ENCODE measurements around the gene TMEM218. TPM values are rescaled to one million over a fixed set of nuclear protein-coding genes. Genes with fewer than 3 reads are reported as not detected.

Gene TMEM218
- total RNA-seq, 1 donor from 2014 or later, result 11.9 TPM

- peaks cover 21% of the 10 kb centered on the region for H3K4me1 Mint-ChIP-seq (ENCODE audit: low read depth, unreplicated experiment)
- no peak overlapping the region for H3K27ac Mint-ChIP-seq (ENCODE audit: unreplicated experiment)
- Histone ChIP-seq H3K79me2 (ENCODE audit: insufficient read depth, low read length) (no peaks in the 10 kb centered on the region), H3K9ac (ENCODE audit: low read length) (no peak overlapping the region), H3K27ac (ENCODE audit: low read depth, low read length) (no peak overlapping the region), H3K9me3 (ENCODE audit: insufficient read depth, low read depth, low read length) (no peaks in the 10 kb centered on the region), H3K4me2 (ENCODE audit: low read length) (no peak overlapping the region), H2AFZ (ENCODE audit: low read depth, low read length) (no peak overlapping the region), H3K4me1 (ENCODE audit: insufficient read depth, low read length) (peaks cover 16% of the 10 kb centered on the region), H3K4me3 (ENCODE audit: insufficient read depth, low read depth, low read length) (no peak overlapping the region), H4K20me1 (ENCODE audit: insufficient read depth, low read length) (no peaks in the 10 kb centered on the region), H3K27me3 (ENCODE audit: insufficient read depth, low read length) (no peaks in the 10 kb centered on the region), H3K36me3 (ENCODE audit: insufficient read depth, low read length) (no peaks in the 10 kb centered on the region)
- H3K4me3 Mint-ChIP-seq (ENCODE audit: unreplicated experiment), result no peak overlapping the region
- H3K9me3 Mint-ChIP-seq (ENCODE audit: unreplicated experiment), result no peaks in the 10 kb centered on the region
- DNase-seq (ENCODE audit: low read depth), result no peak
- TF ChIP-seq EZH2 (IDR thresholded peaks at IDR 0.05; ENCODE audit: insufficient read depth, low read length), result no peak
- TF ChIP-seq CTCF (IDR thresholded peaks at IDR 0.05; ENCODE audit: insufficient read depth, low read depth, low read length), result no peak
- no peaks in the 10 kb centered on the region for H3K36me3 Mint-ChIP-seq (ENCODE audit: low read depth, unreplicated experiment)
- no peak for FAIRE-seq
- H3K27me3 Mint-ChIP-seq (ENCODE audit: low read depth, unreplicated experiment), result peaks cover 7% of the 10 kb centered on the region
These were observed 22.6 kb downstream of the TMEM218 start for GRCh38 chr11:125088576-125089455.

GRCh38 chr11:125088123-125088522 lies 23.3 kb downstream of the TMEM218 start:
- H3K4me2 ChIP-seq (ENCODE audit: low read length), result no peak overlapping the region
- no peaks in the 10 kb centered on the region for H3K36me3 Mint-ChIP-seq (ENCODE audit: low read depth, unreplicated experiment)
- FAIRE-seq (no peak), DNase-seq (ENCODE audit: low read depth) (no peak)
- H3K27me3 ChIP-seq (ENCODE audit: insufficient read depth, low read length), result no peaks in the 10 kb centered on the region
- H3K4me3 ChIP-seq (ENCODE audit: insufficient read depth, low read depth, low read length), result no peak overlapping the region
- TF ChIP-seq EZH2 (IDR thresholded peaks at IDR 0.05; ENCODE audit: insufficient read depth, low read length), result no peak
- TF ChIP-seq CTCF (IDR thresholded peaks at IDR 0.05; ENCODE audit: insufficient read depth, low read depth, low read length), result no peak
- H3K27ac Mint-ChIP-seq (ENCODE audit: unreplicated experiment), result no peak overlapping the region
- peaks cover 22% of the 10 kb centered on the region for H3K4me1 ChIP-seq (ENCODE audit: insufficient read depth, low read length)
- peaks cover 23% of the 10 kb centered on the region for H3K4me1 Mint-ChIP-seq (ENCODE audit: low read depth, unreplicated experiment)
- peaks cover 7% of the 10 kb centered on the region for H3K27me3 Mint-ChIP-seq (ENCODE audit: low read depth, unreplicated experiment)
- H3K9ac ChIP-seq (ENCODE audit: low read length), result no peak overlapping the region
- no peak overlapping the region for H3K27ac ChIP-seq (ENCODE audit: low read depth, low read length)
- no peak overlapping the region for H3K4me3 Mint-ChIP-seq (ENCODE audit: unreplicated experiment)
- H3K79me2 ChIP-seq (ENCODE audit: insufficient read depth, low read length), result no peaks in the 10 kb centered on the region
- H4K20me1 ChIP-seq (ENCODE audit: insufficient read depth, low read length), result no peaks in the 10 kb centered on the region
- no peaks in the 10 kb centered on the region for H3K9me3 ChIP-seq (ENCODE audit: insufficient read depth, low read depth, low read length)
- H2AFZ ChIP-seq (ENCODE audit: low read depth, low read length), result no peak overlapping the region
- no peaks in the 10 kb centered on the region for H3K36me3 ChIP-seq (ENCODE audit: insufficient read depth, low read length)
- no peaks in the 10 kb centered on the region for H3K9me3 Mint-ChIP-seq (ENCODE audit: unreplicated experiment)
